GM21515 (cell line): Measurements from ENCODE around the gene OR52I2.

Experiments
- ATAC-seq: cut with Tn5 transposase; IDR thresholded peaks from one replicate; pipeline ENCODE4 v1.9.1; 2021; ENCODE audit not compliant: unreplicated experiment

Gene OR52I2

GRCh38 chr11:4581443-4581842 is at the start of gene OR52I2:
Gene OR52I2, plus strand, starts transcription at chr11:4581743.
- no peak for ATAC-seq

GRCh38 chr11:4539603-4540219 is 41.8 kb upstream of the OR52I2 start:
- no peak for ATAC-seq

GRCh38 chr11:4541071-4541470 is 40.5 kb upstream of the OR52I2 start:
- no peak for ATAC-seq

- no peak for ATAC-seq
These were observed 38.0 kb upstream of the OR52I2 start for GRCh38 chr11:4543561-4543960.

- ATAC-seq, result no peak
These were observed 36.7 kb upstream of the OR52I2 start, which contains the start of gene OR52M1 for GRCh38 chr11:4544891-4545290. Gene OR52M1, plus strand, starts transcription at chr11:4545191. Its CDS starts 0 bp downstream, at chr11:4545191.

GRCh38 chr11:4546878-4547277 is 34.7 kb upstream of the OR52I2 start:
- ATAC-seq, result no peak

- no peak for ATAC-seq
These were observed 34.1 kb upstream of the OR52I2 start for GRCh38 chr11:4547416-4547815.

- no peak for ATAC-seq
These were observed 30.1 kb upstream of the OR52I2 start for GRCh38 chr11:4551346-4551979.

GRCh38 chr11:4559527-4560440 is 21.8 kb upstream of the OR52I2 start:
- ATAC-seq, result no peak

GRCh38 chr11:4560467-4560866 is 21.1 kb upstream of the OR52I2 start:
- ATAC-seq, result no peak

GRCh38 chr11:4565371-4565770 is 16.2 kb upstream of the OR52I2 start:
- ATAC-seq, result no peak

- no peak for ATAC-seq
These were observed 12.5 kb upstream of the OR52I2 start for GRCh38 chr11:4569075-4569474.

- ATAC-seq, result no peak
These were observed 4.7 kb upstream of the OR52I2 start for GRCh38 chr11:4576880-4577279.

- no peak for ATAC-seq
These were observed 3.8 kb upstream of the OR52I2 start for GRCh38 chr11:4577761-4578160.

GRCh38 chr11:4578624-4579023 is 2.9 kb upstream of the OR52I2 start:
- no peak for ATAC-seq

GRCh38 chr11:4580124-4580523 is 1.4 kb upstream of the OR52I2 start:
- no peak for ATAC-seq

- ATAC-seq, result no peak
These were observed 7.5 kb downstream of the OR52I2 start for GRCh38 chr11:4589017-4589416.

GRCh38 chr11:4593739-4594138 is 12.2 kb downstream of the OR52I2 start, which contains the start of gene OR52I1:
Gene OR52I1, plus strand, starts transcription at chr11:4594039. Its CDS starts 0 bp downstream, at chr11:4594039.
- no peak for ATAC-seq

GRCh38 chr11:4605057-4605456 is 23.5 kb downstream of the OR52I2 start:
- ATAC-seq, result no peak

- no peak for ATAC-seq
These were observed 24.9 kb downstream of the OR52I2 start for GRCh38 chr11:4606231-4607015.

GRCh38 chr11:4607096-4607495 is 25.6 kb downstream of the OR52I2 start:
- no peak for ATAC-seq
